ENCODE results near the gene AMDHD1. TPM values are rescaled to one million over a fixed set of nuclear protein-coding genes. Genes with fewer than 3 reads are reported as not detected.

The AMDHD1 gene
- total and polyA plus RNA-seq, 3 donors from 2014 or later: 0.67 to 4.0 (median 2.0) TPM

GRCh38 chr12:95989504-95990123 lies 46.5 kb downstream of the AMDHD1 start:
- WGBS, 2 donors: 57 to 61% methylated on average over 4 of the region's 4 CpGs
- H3K27me3 ChIP-seq: no peaks in the 10 kb centered on the region
- intact Hi-C loops (cut with DNase I; ENCODE audit: low total_unique reads): no loop called here
- H3K4me3 ChIP-seq: no peak overlapping the region
- no peak overlapping the region for H3K27ac ChIP-seq
- no peaks in the 10 kb centered on the region for H3K4me1 ChIP-seq
- DNase-seq: no peak
- H3K9me3 ChIP-seq: no peaks in the 10 kb centered on the region
- H3K36me3 ChIP-seq (ENCODE audit: low read depth, missing control alignments): no peaks in the 10 kb centered on the region
- TF ChIP-seq POLR2A (IDR thresholded peaks at IDR 0.05) (no peak), CTCF (IDR thresholded peaks at IDR 0.05) (no peak)

- Histone ChIP-seq H3K27me3 (no peaks in the 10 kb centered on the region), H3K36me3 (ENCODE audit: low read depth, missing control alignments) (no peaks in the 10 kb centered on the region), H3K27ac (no peak overlapping the region), H3K9me3 (no peaks in the 10 kb centered on the region), H3K4me3 (no peak overlapping the region), H3K4me1 (no peaks in the 10 kb centered on the region)
- no peak for DNase-seq
- intact Hi-C loops (cut with DNase I; ENCODE audit: low total_unique reads): no loop called here
- TF ChIP-seq POLR2A (IDR thresholded peaks at IDR 0.05) (no peak), CTCF (IDR thresholded peaks at IDR 0.05) (no peak)
- WGBS, 2 donors: 72 to 82% methylated on average over 7 of the region's 7 CpGs
These were observed 47.0 kb downstream of the AMDHD1 start for GRCh38 chr12:95990136-95990535.

GRCh38 chr12:95993907-95994306 lies 50.8 kb downstream of the AMDHD1 start:
- no peak for DNase-seq
- no peaks in the 10 kb centered on the region for H3K4me1 ChIP-seq
- H3K4me3 ChIP-seq: no peak overlapping the region
- H3K36me3 ChIP-seq (ENCODE audit: low read depth, missing control alignments): no peaks in the 10 kb centered on the region
- H3K27me3 ChIP-seq: no peaks in the 10 kb centered on the region
- WGBS, 2 donors: 86 to 92% methylated on average over 7 of the region's 7 CpGs
- H3K9me3 ChIP-seq: no peaks in the 10 kb centered on the region
- intact Hi-C loops (cut with DNase I; ENCODE audit: low total_unique reads): no loop called here
- TF ChIP-seq POLR2A (IDR thresholded peaks at IDR 0.05) (no peak), CTCF (IDR thresholded peaks at IDR 0.05) (no peak)
- H3K27ac ChIP-seq: no peak overlapping the region

GRCh38 chr12:95994476-95994875 lies 51.3 kb downstream of the AMDHD1 start:
- no peaks in the 10 kb centered on the region for H3K27me3 ChIP-seq
- H3K27ac ChIP-seq: no peak overlapping the region
- intact Hi-C loops (cut with DNase I; ENCODE audit: low total_unique reads): no loop called here
- no peaks in the 10 kb centered on the region for H3K36me3 ChIP-seq (ENCODE audit: low read depth, missing control alignments)
- 92% methylated on average over 5 of the region's 5 CpGs for WGBS, 2 donors
- H3K9me3 ChIP-seq: no peaks in the 10 kb centered on the region
- H3K4me1 ChIP-seq: no peaks in the 10 kb centered on the region
- no peak for DNase-seq
- no peak overlapping the region for H3K4me3 ChIP-seq
- TF ChIP-seq POLR2A (IDR thresholded peaks at IDR 0.05): no peak
- TF ChIP-seq CTCF (IDR thresholded peaks at IDR 0.05): no peak

All from testis (tissue), 3 donors.